CD4-positive, alpha-beta T cell (primary cell): Measurements from ENCODE around the gene SCN3B. TPM values are rescaled to one million over a fixed set of nuclear protein-coding genes. Genes with fewer than 3 reads are reported as not detected.

ENCODE experiments used
- ATAC-seq: fragments of 200-7000 bp; cut with Tn5 transposase; one replicate; pipeline ENCODE4 v1.10.0; 2022; ENCODE audit warnings: mild to moderate bottlenecking; ENCODE audit not compliant: poor library complexity
- CTCF ChIA-PET: fragments of 350-600 bp; sonication (Branson Sonifier 250); formaldehyde crosslinking; loops from one replicate; lab custom pipeline; 2021; ENCODE audit warnings: antibody characterized with exemption, inconsistent platforms; lab: Charles Lee
- POLR2A ChIA-PET: fragments of 350-600 bp; sonication (Branson Sonifier 250); formaldehyde crosslinking; loops from one replicate; lab custom pipeline; 2021; ENCODE audit warnings: antibody characterized with exemption, inconsistent platforms; lab: Charles Lee
- DNase-seq, 14 experiments: peaks; one replicate each; pipeline ENCODE4 v3.0.0-alpha.2; 2013 to 2020; ENCODE audit warnings: mixed read lengths in 2 of 14
- H3K27ac ChIP-seq, 2 donors: one replicate each; pipeline versions ENCODE4 v1.5.1 to v1.7.0; 2013; ENCODE audit warnings: low read length in 2 of 2, low read depth in 1 of 2, mild to moderate bottlenecking in 1 of 2
- H3K27me3 ChIP-seq, 2 experiments: 1 replicate in 1 of 2; 2 replicates in 1 of 2; pipeline versions ENCODE4 v1.6.1 to v1.7.0; 2013; ENCODE audit warnings: low read length in 2 of 2, control low read depth in 1 of 2, mild to moderate bottlenecking in 1 of 2, moderate library complexity in 1 of 2; ENCODE audit not compliant: insufficient read depth in 2 of 2, control insufficient read depth in 1 of 2
- H3K36me3 ChIP-seq: one replicate; pipeline ENCODE4 v1.6.1; 2013; ENCODE audit warnings: low read length, control low read depth; ENCODE audit not compliant: insufficient read depth
- H3K4me1 ChIP-seq: one replicate; pipeline ENCODE4 v1.6.1; 2013; ENCODE audit warnings: low read length, control low read depth; ENCODE audit not compliant: insufficient read depth
- H3K4me3 ChIP-seq: one replicate; pipeline ENCODE4 v1.5.1; 2013; ENCODE audit warnings: mild to moderate bottlenecking, low read length, moderate library complexity
- H3K9me3 ChIP-seq, 2 experiments: 1 replicate in 1 of 2; 2 replicates in 1 of 2; pipeline versions ENCODE4 v1.6.1 to v1.7.0; 2013; ENCODE audit warnings: low read length in 2 of 2, mild to moderate bottlenecking in 2 of 2, control low read depth in 1 of 2, moderate library complexity in 1 of 2; ENCODE audit not compliant: control insufficient read depth in 1 of 2, insufficient read depth in 1 of 2
- H3K27ac Mint-ChIP-seq: one replicate; pipeline ENCODE4 v1.8.0; 2020; ENCODE audit warnings: mixed read lengths
- H3K27me3 Mint-ChIP-seq: one replicate; pipeline ENCODE4 v1.8.0; 2021; ENCODE audit warnings: mixed read lengths
- H3K36me3 Mint-ChIP-seq: one replicate; pipeline ENCODE4 v1.8.0; 2021; ENCODE audit warnings: low read depth, mixed read lengths
- H3K4me1 Mint-ChIP-seq: one replicate; pipeline ENCODE4 v1.8.0; 2021; ENCODE audit warnings: low read depth, mixed read lengths
- H3K4me3 Mint-ChIP-seq: one replicate; pipeline ENCODE4 v1.8.0; 2020; ENCODE audit warnings: mild to moderate bottlenecking, mixed read lengths
- H3K9me3 Mint-ChIP-seq: one replicate; pipeline ENCODE4 v1.8.0; 2020; ENCODE audit warnings: mixed read lengths
- CTCF ChIP-seq: fragments of 200-600 bp; IDR thresholded peaks from one replicate; pipeline ENCODE4 v1.8.0; 2022; ENCODE audit warnings: antibody characterized with exemption, mild to moderate bottlenecking
- intact Hi-C, 2 experiments: fragments of 100-400 bp; cut with DNase I in 1 of 2; cut with micrococcal nuclease in 1 of 2; formaldehyde crosslinking; loops; one replicate each; pipeline versions ENCODE4 v1.15.1 to v1.9.0; 2023 to 2025; cut with DNase I, micrococcal nuclease
- total RNA-seq, 174 experiments: library from RNA in 2 of 174; stranded (reverse) in 2 of 174; gene quantifications; one replicate each; pipeline ENCODE4 v1.2.3 and lab custom pipeline; 2021 to 2026

SCN3B gene
- total RNA-seq, 2 experiments from 2014 or later = not detected

- CTCF ChIA-PET = no interaction called here
- Mint-ChIP-seq H3K27me3 (no peaks in the 10 kb centered on the region), H3K27ac (no peak overlapping the region), H3K9me3 (no peaks in the 10 kb centered on the region), H3K36me3 (peaks cover 20% of the 10 kb centered on the region), H3K4me1 (no peaks in the 10 kb centered on the region), H3K4me3 (no peak overlapping the region)
- intact Hi-C loops = no loop called here
- Histone ChIP-seq H3K27ac (no peak overlapping the region), H3K27me3 (no peaks in the 10 kb centered on the region), H3K9me3 (no peaks in the 10 kb centered on the region), H3K36me3 (peaks cover 11% of the 10 kb centered on the region), H3K4me1 (no peaks in the 10 kb centered on the region), H3K4me3 (no peak overlapping the region)
- DNase-seq = no peak
- ATAC-seq = no peak
- POLR2A ChIA-PET = no interaction called here
- TF ChIP-seq CTCF = no peak
Observed at GRCh38 chr11:123594188-123594901, 60.1 kb downstream of the SCN3B start.

GRCh38 chr11:123593570-123593969, 60.9 kb downstream of the SCN3B start:
- H3K4me1 Mint-ChIP-seq = no peaks in the 10 kb centered on the region
- intact Hi-C loops = no loop called here
- DNase-seq (no peak), ATAC-seq (no peak)
- peaks cover 14% of the 10 kb centered on the region for H3K36me3 Mint-ChIP-seq
- Histone ChIP-seq H3K36me3 (peaks cover 11% of the 10 kb centered on the region), H3K4me1 (no peaks in the 10 kb centered on the region), H3K27ac (no peak overlapping the region), H3K9me3 (no peaks in the 10 kb centered on the region), H3K27me3 (no peaks in the 10 kb centered on the region), H3K4me3 (no peak overlapping the region)
- no peak overlapping the region for H3K4me3 Mint-ChIP-seq
- no peak overlapping the region for H3K27ac Mint-ChIP-seq
- POLR2A ChIA-PET = no interaction called here
- H3K9me3 Mint-ChIP-seq = no peaks in the 10 kb centered on the region
- H3K27me3 Mint-ChIP-seq = no peaks in the 10 kb centered on the region
- TF ChIP-seq CTCF = no peak
- CTCF ChIA-PET = no interaction called here

- ATAC-seq (no peak), DNase-seq (no peak)
- Mint-ChIP-seq H3K27me3 (no peaks in the 10 kb centered on the region), H3K27ac (no peak overlapping the region), H3K4me1 (no peaks in the 10 kb centered on the region), H3K4me3 (no peak overlapping the region), H3K36me3 (peaks cover 4% of the 10 kb centered on the region), H3K9me3 (no peaks in the 10 kb centered on the region)
- Histone ChIP-seq H3K27me3 (no peaks in the 10 kb centered on the region), H3K27ac (no peak overlapping the region), H3K4me3 (no peak overlapping the region), H3K4me1 (no peaks in the 10 kb centered on the region), H3K9me3 (no peaks in the 10 kb centered on the region), H3K36me3 (peaks cover 11% of the 10 kb centered on the region)
- TF ChIP-seq CTCF = no peak
- ChIA-PET POLR2A (no interaction called here), CTCF (interaction anchor here (1.5 kb wide), 1 partner anchor 10 kb away, joined by 3 read pairs; no protein-coding TSS in a partner anchor)
- intact Hi-C loops = no loop called here
Observed at GRCh38 chr11:123590296-123590912, 64.0 kb downstream of the SCN3B start.
